HG03378 (cell line): ENCODE data around the gene SLC51A.
A peak's percentile ranks its signal among the peaks of the same experiment; 100 is the strongest.

Source experiments
- ATAC-seq: cut with Tn5 transposase; IDR thresholded peaks from one replicate; pipeline ENCODE4 v1.9.1; 2021; ENCODE audit warnings: mild to moderate bottlenecking, moderate library complexity; ENCODE audit not compliant: unreplicated experiment

The SLC51A gene

GRCh38 chr3:196215493-196216020 is 777 bp upstream of the SLC51A start:
- ATAC-seq: no peak

GRCh38 chr3:196216681-196217211 is 412 bp downstream of the SLC51A start:
- ATAC-seq: no peak

- no peak for ATAC-seq
These were observed 1.2 kb downstream of the SLC51A start for GRCh38 chr3:196217307-196218154.

- ATAC-seq: no peak
These were observed 1.9 kb downstream of the SLC51A start for GRCh38 chr3:196218155-196218712.

- peak; percentile 78 for ATAC-seq
These were observed 3.0 kb downstream of the SLC51A start for GRCh38 chr3:196219194-196219969.

GRCh38 chr3:196219970-196220311 is 3.6 kb downstream of the SLC51A start:
- ATAC-seq: no peak

GRCh38 chr3:196220587-196220986 is 4.3 kb downstream of the SLC51A start:
- no peak for ATAC-seq

- no peak for ATAC-seq
These were observed 4.7 kb downstream of the SLC51A start for GRCh38 chr3:196220991-196221390.

GRCh38 chr3:196222876-196223595 is 6.7 kb downstream of the SLC51A start:
- ATAC-seq: no peak

GRCh38 chr3:196225086-196225485 is 8.8 kb downstream of the SLC51A start:
- ATAC-seq: no peak

GRCh38 chr3:196225763-196226364 is 9.5 kb downstream of the SLC51A start:
- ATAC-seq: no peak

- ATAC-seq: no peak
These were observed 10.8 kb downstream of the SLC51A start for GRCh38 chr3:196227121-196227561.

GRCh38 chr3:196227629-196228493 is 11.5 kb downstream of the SLC51A start:
- ATAC-seq: no peak

- ATAC-seq: no peak
These were observed 16.0 kb downstream of the SLC51A start for GRCh38 chr3:196232154-196232881.

GRCh38 chr3:196232882-196233251 is 16.5 kb downstream of the SLC51A start:
- ATAC-seq: no peak

- no peak for ATAC-seq
These were observed 19.3 kb downstream of the SLC51A start for GRCh38 chr3:196235452-196236122.

GRCh38 chr3:196236223-196236622 is 19.9 kb downstream of the SLC51A start:
- ATAC-seq: no peak

GRCh38 chr3:196237203-196237602 is 20.9 kb downstream of the SLC51A start:
- ATAC-seq: no peak
